Measurements from ENCODE around the gene GNG2. TPM values are rescaled to one million over a fixed set of nuclear protein-coding genes. Genes with fewer than 3 reads are reported as not detected.

The GNG2 gene
- total RNA-seq, 4 donors from 2014 or later = 3.6 to 8.1 (median 7.2) TPM

- 89% methylated on average over 9 of the region's 9 CpGs for WGBS
- Histone ChIP-seq H3K4me3 (no peak overlapping the region), H3K27me3 (no peaks in the 10 kb centered on the region), H3K27ac (no peak overlapping the region), H3K36me3 (no peaks in the 10 kb centered on the region), H3K9me3 (no peaks in the 10 kb centered on the region), H3K4me1 (peaks cover 8% of the 10 kb centered on the region)
- no peak for DNase-seq (ENCODE audit: low spot score in 2 of 2)
- TF ChIP-seq POLR2AphosphoS5 (IDR thresholded peaks at IDR 0.05) (no peak), CTCF (IDR thresholded peaks at IDR 0.05) (no peak)
These were observed 9.1 kb downstream of the GNG2 start for GRCh38 chr14:51869411-51870100.

GRCh38 chr14:51870606-51871005, 10.2 kb downstream of the GNG2 start:
- H3K9me3 ChIP-seq = no peaks in the 10 kb centered on the region
- no peak for DNase-seq (ENCODE audit: low spot score in 2 of 2)
- no peaks in the 10 kb centered on the region for H3K27me3 ChIP-seq
- H3K4me3 ChIP-seq = no peak overlapping the region
- peaks cover 8% of the 10 kb centered on the region for H3K4me1 ChIP-seq
- no peak overlapping the region for H3K27ac ChIP-seq
- WGBS = 86% methylated on average over 2 of the region's 2 CpGs
- no peaks in the 10 kb centered on the region for H3K36me3 ChIP-seq
- no peak for TF ChIP-seq POLR2A (IDR thresholded peaks at IDR 0.05)
- TF ChIP-seq CTCF (IDR thresholded peaks at IDR 0.05) = no peak
- TF ChIP-seq EP300 (IDR thresholded peaks at IDR 0.05) = no peak
- no peak for TF ChIP-seq POLR2AphosphoS5 (IDR thresholded peaks at IDR 0.05)

DNA sequence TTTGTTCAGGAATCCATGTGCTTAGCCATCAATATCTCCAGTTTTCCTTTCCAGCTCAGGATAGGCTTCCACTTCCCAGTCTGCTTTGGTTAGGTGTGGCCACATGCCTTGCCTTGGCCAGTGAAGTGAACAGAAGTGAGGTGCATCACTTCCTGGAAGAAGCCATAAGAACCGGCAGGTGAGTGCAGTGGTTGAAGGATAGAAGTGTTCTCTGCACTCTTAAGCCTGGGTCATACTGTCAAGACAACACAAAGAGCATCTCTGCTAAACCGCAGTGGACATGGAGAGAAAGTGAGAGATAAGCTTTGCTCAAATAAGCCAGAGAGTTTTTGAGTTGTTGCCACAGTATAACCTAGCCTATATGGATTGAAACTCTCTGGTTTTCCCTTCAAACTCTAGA, 11.4 kb downstream of the GNG2 start:
- H3K4me3 ChIP-seq = no peak overlapping the region
- H3K36me3 ChIP-seq = no peaks in the 10 kb centered on the region
- no peaks in the 10 kb centered on the region for H3K27me3 ChIP-seq
- no peak overlapping the region for H3K27ac ChIP-seq
- 71% methylated on average over 2 of the region's 2 CpGs for WGBS
- DNase-seq (ENCODE audit: low spot score in 2 of 2) = no peak
- H3K9me3 ChIP-seq = no peaks in the 10 kb centered on the region
- TF ChIP-seq EP300 (IDR thresholded peaks at IDR 0.05) = no peak
- peaks cover 5% of the 10 kb centered on the region for H3K4me1 ChIP-seq

DNA sequence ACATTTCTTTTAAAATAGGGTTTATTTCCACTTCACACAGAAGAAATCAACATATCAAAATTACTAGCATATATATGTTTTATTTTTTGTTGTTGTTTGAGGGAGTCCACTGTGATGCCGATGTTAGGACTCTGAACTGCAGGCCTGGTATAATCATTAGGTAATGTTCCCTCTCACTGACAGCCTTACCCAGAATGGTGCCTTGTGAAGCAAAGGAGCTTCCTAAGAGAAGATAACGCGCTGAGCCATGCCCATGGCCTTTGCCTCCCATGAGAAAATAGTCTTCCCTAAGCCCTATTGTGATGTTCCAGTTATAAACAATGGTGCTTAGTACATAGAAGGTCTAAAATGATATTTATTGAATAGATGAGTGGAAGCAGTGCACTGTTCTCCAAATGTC, 12.0 kb downstream of the GNG2 start:
- H3K27me3 ChIP-seq = no peaks in the 10 kb centered on the region
- no peak overlapping the region for H3K4me3 ChIP-seq
- peak overlapping the region; percentile 24 for H3K27ac ChIP-seq
- no peak for DNase-seq (ENCODE audit: low spot score in 2 of 2)
- H3K4me1 ChIP-seq = peaks cover 5% of the 10 kb centered on the region
- 72% methylated on average over 3 of the region's 3 CpGs for WGBS
- TF ChIP-seq CTCF (IDR thresholded peaks at IDR 0.05) (no peak), POLR2AphosphoS5 (IDR thresholded peaks at IDR 0.05) (no peak), POLR2A (IDR thresholded peaks at IDR 0.05) (no peak), EP300 (IDR thresholded peaks at IDR 0.05) (no peak)
- H3K9me3 ChIP-seq = no peaks in the 10 kb centered on the region
- no peaks in the 10 kb centered on the region for H3K36me3 ChIP-seq

- no peak overlapping the region for H3K27ac ChIP-seq
- no peak for DNase-seq (ENCODE audit: low spot score in 2 of 2)
- no peaks in the 10 kb centered on the region for H3K36me3 ChIP-seq
- H3K27me3 ChIP-seq = no peaks in the 10 kb centered on the region
- no peaks in the 10 kb centered on the region for H3K9me3 ChIP-seq
- H3K4me1 ChIP-seq = peaks cover 5% of the 10 kb centered on the region
- no peak for TF ChIP-seq EP300 (IDR thresholded peaks at IDR 0.05)
- TF ChIP-seq POLR2A (IDR thresholded peaks at IDR 0.05) = no peak
- TF ChIP-seq CTCF (IDR thresholded peaks at IDR 0.05) = no peak
- TF ChIP-seq POLR2AphosphoS5 (IDR thresholded peaks at IDR 0.05) = no peak
- 45% methylated on average over 2 of the region's 2 CpGs for WGBS
- H3K4me3 ChIP-seq = no peak overlapping the region
These were observed 12.9 kb downstream of the GNG2 start for GRCh38 chr14:51873221-51873893.

Measured in suprapubic skin (tissue), 4 donors.